ENCODE results near the gene CRADD.

CRADD gene

GRCh38 chr12:93727195-93727811 lies 50.1 kb downstream of the CRADD start:
- no peak for DNase-seq (ENCODE audit: low read depth)
- no peak overlapping the region for H3K4me3 ChIP-seq (ENCODE audit: low read depth, low read length)

GRCh38 chr12:93727911-93728310 lies 50.7 kb downstream of the CRADD start:
- no peak overlapping the region for H3K4me3 ChIP-seq (ENCODE audit: low read depth, low read length)
- DNase-seq (ENCODE audit: low read depth), result no peak

- no peak for DNase-seq (ENCODE audit: low read depth)
- H3K4me3 ChIP-seq (ENCODE audit: low read depth, low read length), result no peak overlapping the region
Measured at GRCh38 chr12:93729934-93730333, 52.8 kb downstream of the CRADD start.

- no peak overlapping the region for H3K4me3 ChIP-seq (ENCODE audit: low read depth, low read length)
- no peak for DNase-seq (ENCODE audit: low read depth)
Measured at GRCh38 chr12:93733358-93733757, 56.2 kb downstream of the CRADD start.

DNA sequence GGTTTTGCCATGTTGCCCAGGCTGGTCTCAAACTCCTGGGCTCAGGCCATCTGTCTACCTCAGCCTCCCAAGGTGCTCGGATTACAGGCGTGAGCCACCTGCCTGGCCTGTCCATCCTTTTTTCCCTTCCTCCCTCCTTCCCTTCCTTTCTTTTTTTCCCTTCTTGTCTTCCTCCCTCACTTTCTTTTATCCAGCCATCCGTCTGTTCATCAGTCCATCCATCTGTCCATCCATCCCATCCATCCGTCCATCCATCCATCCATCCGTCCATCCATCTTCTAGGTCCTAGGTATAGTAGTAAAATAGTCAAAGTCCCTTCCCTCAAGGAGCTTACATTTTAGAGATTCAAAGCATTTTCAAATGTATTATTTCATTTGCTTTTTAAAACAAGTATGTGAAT lies 56.8 kb downstream of the CRADD start:
- H3K4me3 ChIP-seq (ENCODE audit: low read depth, low read length), result no peak overlapping the region
- DNase-seq (ENCODE audit: low read depth), result no peak

GRCh38 chr12:93734784-93735183 lies 57.6 kb downstream of the CRADD start:
- DNase-seq (ENCODE audit: low read depth), result no peak
- no peak overlapping the region for H3K4me3 ChIP-seq (ENCODE audit: low read depth, low read length)

DNA sequence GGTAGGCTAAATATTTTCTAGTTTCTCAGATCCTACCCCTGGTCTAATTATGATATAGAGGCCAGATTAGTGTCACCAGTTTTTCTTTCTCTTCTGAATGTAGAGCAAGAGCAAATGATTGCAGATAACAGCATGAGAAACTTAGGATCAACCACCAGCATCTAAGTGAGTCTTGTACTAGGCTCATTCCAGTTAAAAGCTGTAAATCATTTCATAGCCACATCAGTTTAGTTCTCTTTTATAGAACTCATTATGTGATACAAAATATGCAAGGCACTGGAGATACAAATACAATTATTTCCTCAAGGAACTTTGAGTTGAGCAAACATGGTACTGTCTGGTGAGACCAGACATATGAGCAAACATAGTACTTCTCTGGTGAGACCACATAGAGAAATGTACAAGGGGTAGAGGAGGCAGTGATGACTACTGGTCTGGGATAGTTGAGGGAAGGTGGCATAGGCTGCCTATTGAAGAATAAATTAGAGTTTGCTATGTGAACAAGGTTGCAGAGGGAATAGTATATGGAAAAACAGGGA lies 59.5 kb downstream of the CRADD start:
- DNase-seq (ENCODE audit: low read depth), result no peak
- H3K4me3 ChIP-seq (ENCODE audit: low read depth, low read length), result no peak overlapping the region

DNA sequence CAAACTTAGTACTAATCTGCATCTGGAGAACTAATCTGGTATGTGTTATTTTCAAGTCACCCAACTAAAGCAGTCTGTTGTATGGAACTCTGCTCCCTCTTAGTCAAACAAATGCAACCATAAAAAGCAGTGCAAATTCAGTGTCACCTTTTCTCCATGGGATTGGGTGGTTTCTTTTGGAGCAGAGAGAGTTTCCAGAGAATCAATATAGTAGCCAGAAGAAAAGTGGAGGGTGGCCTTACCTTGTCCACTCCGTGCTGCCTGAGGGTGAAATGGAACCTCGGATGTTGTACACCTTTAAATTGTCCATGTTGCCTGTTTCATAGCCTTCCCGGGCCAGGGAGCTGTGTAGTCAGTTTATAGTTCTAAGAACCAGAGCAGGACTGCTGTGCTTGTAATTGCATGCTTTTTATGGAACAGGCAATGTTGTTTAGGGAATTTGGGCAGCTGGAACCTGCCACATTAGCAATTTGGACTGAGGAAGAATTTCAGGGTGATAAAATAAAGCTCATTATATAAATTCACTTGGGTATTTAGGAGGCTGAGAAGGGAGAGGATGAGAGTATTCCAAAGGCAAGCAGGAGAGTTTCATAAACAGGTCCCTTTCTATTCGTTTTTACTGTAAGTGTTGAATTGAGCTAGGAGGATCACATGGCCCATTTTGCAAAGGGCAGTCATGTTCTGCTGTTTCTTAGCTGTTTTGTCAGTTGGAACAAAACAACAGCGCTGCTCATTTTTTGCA lies 60.5 kb downstream of the CRADD start:
- DNase-seq (ENCODE audit: low read depth), result no peak
- H3K4me3 ChIP-seq (ENCODE audit: low read depth, low read length), result no peak overlapping the region

GRCh38 chr12:93738199-93739058 lies 61.3 kb downstream of the CRADD start:
- no peak overlapping the region for H3K4me3 ChIP-seq (ENCODE audit: low read depth, low read length)
- DNase-seq (ENCODE audit: low read depth), result no peak

DNA sequence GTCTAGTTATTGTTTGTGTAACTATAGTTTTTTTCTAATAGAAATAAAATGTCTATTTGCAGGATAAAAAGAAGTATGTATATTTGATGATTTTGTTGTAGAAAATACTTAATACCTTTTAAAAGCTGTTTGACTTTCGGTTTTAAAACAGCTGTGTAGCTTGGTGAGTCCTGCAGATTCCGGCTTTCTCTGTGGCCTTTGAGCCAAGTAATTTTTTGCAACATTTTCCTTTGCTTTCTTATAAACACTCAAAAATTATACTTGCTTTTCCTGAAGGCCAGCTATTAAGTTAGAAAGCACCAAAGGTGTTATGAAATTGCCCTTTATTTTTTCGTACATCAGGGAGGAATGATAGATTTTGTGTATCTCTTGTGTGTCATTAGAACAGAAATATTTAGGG lies 63.6 kb downstream of the CRADD start:
- no peak overlapping the region for H3K4me3 ChIP-seq (ENCODE audit: low read depth, low read length)
- DNase-seq (ENCODE audit: low read depth), result no peak

DNA sequence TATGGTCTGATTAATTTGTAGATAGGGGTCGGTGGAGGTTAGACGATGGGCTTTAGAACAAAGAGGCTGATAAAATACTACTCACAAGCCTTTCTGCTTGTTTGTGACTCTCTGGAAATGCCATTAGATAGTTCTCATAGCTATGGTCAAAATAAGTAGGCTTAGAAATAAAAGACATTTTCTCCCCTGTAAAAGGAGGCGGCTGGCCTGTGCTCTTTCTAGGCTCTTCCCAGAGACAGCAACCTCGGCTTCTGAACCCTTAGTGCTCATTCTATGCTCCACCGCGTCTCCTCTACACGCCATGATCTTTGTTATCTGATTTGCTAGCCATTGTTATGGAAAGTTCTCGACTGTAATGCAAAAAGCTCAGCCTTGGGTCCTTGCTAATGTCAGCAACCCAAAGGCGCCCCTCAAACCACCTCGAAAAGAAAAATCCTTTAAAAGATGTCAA lies 64.5 kb downstream of the CRADD start:
- DNase-seq (ENCODE audit: low read depth), result no peak

DNA sequence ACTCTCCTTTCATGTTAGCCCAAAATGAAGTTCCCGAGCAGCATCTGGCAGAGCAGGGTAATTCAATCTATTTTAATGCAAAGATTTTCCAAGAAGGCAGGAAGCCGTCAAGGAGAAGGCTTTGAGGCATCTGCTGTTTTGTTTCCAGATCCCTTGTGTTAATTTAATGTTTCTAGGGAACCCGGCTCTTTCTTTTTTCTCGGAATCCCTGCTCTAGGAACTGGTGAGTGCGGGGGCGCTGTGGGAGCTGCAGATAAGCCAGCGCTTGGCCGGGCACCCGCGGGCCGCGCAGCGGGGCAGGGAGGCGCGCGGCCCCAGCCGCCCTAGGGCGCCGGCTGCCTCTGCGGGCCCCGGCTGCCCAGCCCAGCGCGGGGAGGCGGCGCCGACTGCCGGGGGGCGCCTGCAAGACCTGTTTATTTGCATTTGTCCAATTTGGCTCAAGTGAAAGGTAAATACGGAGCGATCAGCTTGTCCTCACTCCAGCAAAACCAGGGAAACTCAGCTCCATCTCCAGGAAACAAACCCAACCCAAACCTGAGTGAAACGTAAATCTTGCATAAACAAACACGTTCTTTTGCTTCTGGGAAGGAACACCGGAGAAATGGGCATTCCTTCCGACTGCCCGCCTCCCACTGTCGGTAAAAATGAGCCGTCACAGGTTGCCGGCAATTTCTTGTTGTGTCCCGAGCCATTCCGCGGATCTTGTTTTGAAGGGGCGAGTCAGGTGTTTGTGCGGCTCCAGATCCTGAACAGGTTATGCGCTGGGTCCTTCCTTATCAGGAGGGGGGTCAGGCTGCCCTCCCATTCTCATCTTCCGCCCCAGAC lies 65.1 kb downstream of the CRADD start:
- no peak for DNase-seq (ENCODE audit: low read depth)
- peak overlapping the region; percentile 55 for H3K4me3 ChIP-seq (ENCODE audit: low read depth, low read length)

More for the DNA sequence above, 64.5 kb downstream of the CRADD start:
- peak overlapping the region; percentile 55 for H3K4me3 ChIP-seq (ENCODE audit: low read depth, low read length)

DNA sequence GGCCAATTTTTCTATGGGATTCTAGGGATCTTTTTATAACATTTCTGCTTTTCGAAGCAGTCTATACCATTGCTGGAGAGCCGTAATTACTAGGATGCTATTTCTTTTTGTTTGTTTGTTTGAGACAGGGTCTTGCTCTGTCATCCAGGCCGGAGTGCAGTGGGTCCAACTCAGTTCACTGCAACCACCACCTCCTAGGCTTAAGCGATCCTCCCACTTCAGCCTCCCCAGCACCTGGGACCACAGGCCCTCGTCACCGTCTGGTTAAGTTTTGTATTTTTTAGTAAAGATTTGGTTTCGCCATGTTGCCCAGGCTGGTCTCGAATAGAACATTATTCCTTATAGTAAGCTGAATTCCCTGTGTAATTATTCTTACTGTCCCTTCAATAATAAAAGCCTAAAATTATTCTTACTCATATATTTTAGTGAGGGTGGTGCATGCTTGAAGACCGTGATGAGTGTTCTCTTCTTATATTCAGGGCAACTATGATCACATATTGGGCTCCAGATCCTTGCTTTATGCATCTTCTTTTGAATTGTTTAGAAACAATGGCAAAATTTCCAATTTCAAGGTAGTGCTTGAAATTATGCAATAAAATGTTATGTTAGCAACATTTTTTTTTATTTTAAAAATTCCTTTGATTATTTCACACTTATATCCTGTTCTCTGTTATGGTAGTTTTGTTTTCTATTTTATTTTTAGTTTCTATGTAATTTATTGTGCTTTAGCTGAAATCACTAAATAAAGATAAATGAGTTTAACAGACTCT lies 66.2 kb downstream of the CRADD start:
- DNase-seq (ENCODE audit: low read depth), result no peak
- no peak overlapping the region for H3K4me3 ChIP-seq (ENCODE audit: low read depth, low read length)

DNA sequence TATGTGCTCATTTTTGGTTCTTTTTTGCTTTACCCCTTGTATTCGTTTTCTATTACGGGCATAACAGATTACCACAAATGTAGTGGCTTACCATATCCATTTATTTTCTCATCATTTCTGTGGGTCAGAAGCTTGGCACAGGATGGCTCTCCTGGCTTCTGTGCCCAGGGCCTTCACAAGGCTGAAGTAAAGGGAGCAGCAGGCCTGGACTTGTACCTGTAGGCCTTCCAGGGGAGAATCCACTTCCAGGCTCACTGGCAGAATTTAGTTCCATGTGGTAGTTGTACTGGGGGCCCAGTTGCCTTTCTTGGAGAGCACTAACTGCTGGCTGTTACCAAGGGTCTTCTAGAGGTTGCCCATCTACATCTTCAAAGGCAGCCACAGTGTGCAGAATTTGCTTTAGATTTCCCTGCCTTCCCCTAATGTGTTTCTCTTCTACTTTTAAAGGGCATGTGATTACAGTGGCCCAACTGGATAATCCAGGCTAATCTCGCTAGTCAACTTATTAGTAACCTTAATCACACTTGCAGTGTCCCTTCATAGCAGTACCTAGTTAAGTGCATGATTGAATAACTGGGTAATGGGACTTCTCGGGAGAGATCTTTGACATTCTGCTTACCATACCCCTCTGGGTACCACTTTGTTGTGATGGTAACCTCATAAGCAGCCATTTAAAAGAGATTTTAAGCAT lies 67.0 kb downstream of the CRADD start:
- DNase-seq (ENCODE audit: low read depth), result no peak
- H3K4me3 ChIP-seq (ENCODE audit: low read depth, low read length), result no peak overlapping the region

- DNase-seq (ENCODE audit: low read depth), result no peak
- H3K4me3 ChIP-seq (ENCODE audit: low read depth, low read length), result no peak overlapping the region
Measured at GRCh38 chr12:93745286-93745685, 68.1 kb downstream of the CRADD start.

DNA sequence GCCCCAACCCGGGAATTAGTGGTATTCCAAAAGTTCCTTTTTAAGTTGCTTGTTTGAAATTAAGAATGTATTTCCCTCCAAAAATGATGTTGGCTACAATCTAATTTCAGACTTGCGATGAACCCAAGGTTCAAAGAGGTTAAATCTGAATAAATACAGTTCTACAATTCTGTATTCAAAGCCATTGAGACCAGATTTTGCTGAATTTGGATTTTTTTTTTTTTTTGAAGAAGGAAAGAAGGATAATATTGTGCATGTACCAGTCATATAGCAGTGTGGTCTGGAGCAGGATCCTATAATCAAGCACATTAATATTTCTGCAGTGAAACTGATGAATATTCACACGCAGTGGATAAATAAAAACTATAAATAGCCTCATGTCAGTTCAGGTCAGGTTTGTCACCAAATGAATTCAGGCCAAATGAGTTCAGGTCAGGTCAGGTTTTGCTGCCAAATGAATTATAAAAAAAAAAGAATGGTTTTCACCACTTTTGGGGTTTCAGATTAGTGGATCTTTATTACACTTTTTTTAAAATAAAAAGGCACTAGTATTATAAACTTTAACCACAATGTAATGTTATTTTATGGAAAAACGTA lies 69.5 kb downstream of the CRADD start:
- H3K4me3 ChIP-seq (ENCODE audit: low read depth, low read length), result no peak overlapping the region
- no peak for DNase-seq (ENCODE audit: low read depth)

GRCh38 chr12:93748672-93749383 lies 71.7 kb downstream of the CRADD start:
- DNase-seq (ENCODE audit: low read depth), result no peak
- no peak overlapping the region for H3K4me3 ChIP-seq (ENCODE audit: low read depth, low read length)

Measured in skeletal muscle cell (primary cell).